NB4 (cell line): ENCODE data around the gene GIPC2.

Experiments used
- DNase-seq: peaks from one replicate; pipeline ENCODE4 v3.0.0; 2010; ENCODE audit warnings: low read depth
- H3K4me3 ChIP-seq: one replicate; pipeline ENCODE4 v1.5.1; 2011; ENCODE audit warnings: mild to moderate bottlenecking, low read depth, low read length, moderate library complexity
- MAX ChIP-seq: IDR thresholded peaks from 2 replicates; pipeline ENCODE4 v1.6.1; 2011; ENCODE audit warnings: low read depth, low read length
- MYC ChIP-seq: IDR thresholded peaks from 2 replicates; pipeline ENCODE4 v1.6.1; 2011; ENCODE audit warnings: low read depth, low read length
- POLR2A ChIP-seq: IDR thresholded peaks from 2 replicates; pipeline ENCODE4 v1.6.1; 2011; ENCODE audit warnings: mild to moderate bottlenecking; ENCODE audit not compliant: insufficient read length; ENCODE audit errors: extremely low read depth
- TF ChIP-seq, protein P1 (sequence below): IDR thresholded peaks from one replicate; pipeline ENCODE4 v1.5.1; 2012; ENCODE audit warnings: low read depth, low read length

GIPC2 gene

GRCh38 chr1:78141531-78142231 is 95.9 kb downstream of the GIPC2 start:
- no peak for DNase-seq
- TF ChIP-seq MAX (no peak), POLR2A (no peak), MYC (no peak)
- H3K4me3 ChIP-seq = no peak overlapping the region

DNA sequence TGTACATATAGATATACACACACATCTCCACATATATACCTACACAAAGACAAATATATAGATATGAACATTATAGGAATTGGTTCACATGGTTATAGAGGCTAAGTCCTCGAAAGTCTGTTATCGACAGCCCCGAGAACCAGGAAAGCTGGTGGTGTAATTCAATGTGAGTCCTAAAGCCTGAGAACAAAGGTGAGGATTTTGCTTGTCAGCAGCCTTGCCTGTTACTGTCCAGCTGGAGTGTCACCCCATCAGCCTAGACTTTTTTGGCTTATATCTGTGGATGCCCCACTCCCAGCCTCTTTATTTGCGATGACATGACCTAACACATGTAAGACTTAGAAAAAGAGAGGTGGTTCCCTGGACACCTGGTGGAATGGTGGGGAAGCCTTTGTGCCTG is 97.0 kb downstream of the GIPC2 start:
- TF ChIP-seq, protein P1, sequence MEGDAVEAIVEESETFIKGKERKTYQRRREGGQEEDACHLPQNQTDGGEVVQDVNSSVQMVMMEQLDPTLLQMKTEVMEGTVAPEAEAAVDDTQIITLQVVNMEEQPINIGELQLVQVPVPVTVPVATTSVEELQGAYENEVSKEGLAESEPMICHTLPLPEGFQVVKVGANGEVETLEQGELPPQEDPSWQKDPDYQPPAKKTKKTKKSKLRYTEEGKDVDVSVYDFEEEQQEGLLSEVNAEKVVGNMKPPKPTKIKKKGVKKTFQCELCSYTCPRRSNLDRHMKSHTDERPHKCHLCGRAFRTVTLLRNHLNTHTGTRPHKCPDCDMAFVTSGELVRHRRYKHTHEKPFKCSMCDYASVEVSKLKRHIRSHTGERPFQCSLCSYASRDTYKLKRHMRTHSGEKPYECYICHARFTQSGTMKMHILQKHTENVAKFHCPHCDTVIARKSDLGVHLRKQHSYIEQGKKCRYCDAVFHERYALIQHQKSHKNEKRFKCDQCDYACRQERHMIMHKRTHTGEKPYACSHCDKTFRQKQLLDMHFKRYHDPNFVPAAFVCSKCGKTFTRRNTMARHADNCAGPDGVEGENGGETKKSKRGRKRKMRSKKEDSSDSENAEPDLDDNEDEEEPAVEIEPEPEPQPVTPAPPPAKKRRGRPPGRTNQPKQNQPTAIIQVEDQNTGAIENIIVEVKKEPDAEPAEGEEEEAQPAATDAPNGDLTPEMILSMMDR = no peak
- no peak for TF ChIP-seq MYC
- TF ChIP-seq POLR2A = no peak
- TF ChIP-seq MAX = no peak
- H3K4me3 ChIP-seq = no peak overlapping the region
- no peak for DNase-seq

DNA sequence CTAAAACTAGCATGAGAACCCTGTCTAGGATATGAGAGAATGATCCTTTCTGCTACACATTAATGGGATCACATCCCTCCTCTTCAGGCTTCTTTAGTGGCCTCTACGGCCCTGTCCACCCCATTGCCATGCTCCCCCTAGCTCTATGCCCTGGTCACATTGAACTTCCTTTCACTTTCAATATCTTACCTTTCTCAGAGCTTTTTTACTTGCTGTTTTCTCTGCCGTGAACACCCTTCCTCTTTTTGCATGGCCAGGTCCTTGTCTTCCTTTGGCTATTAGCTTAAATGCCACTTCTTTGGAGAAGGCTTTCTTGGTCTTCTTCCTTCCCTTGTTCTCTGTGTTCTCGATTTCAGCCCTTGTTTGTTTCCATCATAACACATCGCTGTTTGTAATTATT is 97.4 kb downstream of the GIPC2 start:
- no peak for TF ChIP-seq POLR2A
- TF ChIP-seq MYC = no peak
- TF ChIP-seq, protein P1 = no peak
- TF ChIP-seq MAX = no peak
- no peak overlapping the region for H3K4me3 ChIP-seq
- peak; percentile 24 for DNase-seq

GRCh38 chr1:78143673-78144072 is 97.9 kb downstream of the GIPC2 start:
- no peak for TF ChIP-seq POLR2A
- TF ChIP-seq, protein P1 = no peak
- TF ChIP-seq MYC = no peak
- H3K4me3 ChIP-seq = no peak overlapping the region
- DNase-seq = no peak

GRCh38 chr1:78145105-78145580 is 99.4 kb downstream of the GIPC2 start:
- peak; percentile 68 for DNase-seq
- TF ChIP-seq, protein P1 = peak; percentile 79
- no peak for TF ChIP-seq MAX
- no peak overlapping the region for H3K4me3 ChIP-seq

GRCh38 chr1:78146205-78146771 is 100.5 kb downstream of the GIPC2 start:
- TF ChIP-seq MAX = no peak
- TF ChIP-seq, protein P1 = no peak
- TF ChIP-seq POLR2A = no peak
- no peak for TF ChIP-seq MYC
- H3K4me3 ChIP-seq = no peak overlapping the region
- DNase-seq = no peak
